Heart right ventricle (tissue), 16 donors: ENCODE measurements around the gene FTCDNL1. TPM values are rescaled to one million over a fixed set of nuclear protein-coding genes. Genes with fewer than 3 reads are reported as not detected.

Source experiments
- ATAC-seq, 8 donors: fragments of 200-7000 bp; cut with Tn5 transposase; one replicate each; pipeline ENCODE4 v1.9.1; 2020; ENCODE audit warnings: mild to moderate bottlenecking in 8 of 8, moderate library complexity in 8 of 8, moderate number of reproducible peaks in 1 of 8
- DNase-seq, 2 donors: peaks; one replicate each; pipeline ENCODE4 v3.0.0-alpha.2; 2020
- H3K27ac ChIP-seq, 10 donors: fragments of 200-600 bp; sonication (generic) in 2 of 10; one replicate each; pipeline versions ENCODE4 v1.5.0 to v1.8.0; 2020 to 2022; ENCODE audit warnings: mild to moderate bottlenecking in 3 of 10
- H3K27me3 ChIP-seq, 7 donors: fragments of 200-600 bp; one replicate each; pipeline ENCODE4 v1.8.0; 2021 to 2022; ENCODE audit warnings: mild to moderate bottlenecking in 2 of 7
- H3K36me3 ChIP-seq, 9 donors: fragments of 200-600 bp; sonication (generic) in 1 of 9; one replicate each; pipeline versions ENCODE4 v1.5.0 to v1.8.0; 2020 to 2022; ENCODE audit warnings: mild to moderate bottlenecking in 2 of 9
- H3K4me1 ChIP-seq, 9 donors: fragments of 200-600 bp; sonication (generic) in 1 of 9; one replicate each; pipeline versions ENCODE4 v1.5.0 to v1.8.0; 2020 to 2022; ENCODE audit warnings: mild to moderate bottlenecking in 4 of 9
- H3K4me3 ChIP-seq, 10 donors: fragments of 200-600 bp; sonication (generic) in 2 of 10; one replicate each; pipeline versions ENCODE4 v1.5.0 to v1.8.0; 2020 to 2022; ENCODE audit warnings: mild to moderate bottlenecking in 7 of 10, moderate library complexity in 2 of 10
- H3K9me3 ChIP-seq, 11 donors: fragments of 200-600 bp in 10 of 11; sonication (generic) in 2 of 11; one replicate each; pipeline versions ENCODE4 v1.5.0 to v1.8.0; 2013 to 2022; ENCODE audit warnings: mild to moderate bottlenecking in 2 of 11, control low read depth in 1 of 11, moderate library complexity in 1 of 11
- CTCF ChIP-seq, 9 donors: fragments of 200-600 bp; sonication (generic) in 2 of 9; IDR thresholded peaks; one replicate each; pipeline versions ENCODE4 v1.5.0 to v1.8.0; 2021 to 2022; ENCODE audit warnings: antibody characterized with exemption in 9 of 9, mild to moderate bottlenecking in 5 of 9, moderate library complexity in 1 of 9
- WGBS, 2 donors: extraction: QIAGEN DNeasy Blood & Tissue Kit; methylation state at CpG; one replicate each; pipeline ENCODE4 v1.1.7; 2013; ENCODE audit warnings: inconsistent platforms in 1 of 2; 5-methylcytosine and 5-hydroxymethylcytosine counted together
- intact Hi-C, 10 donors: fragments of 100-400 bp; cut with DNase I; formaldehyde crosslinking; loops; one replicate each; pipeline versions ENCODE4 v1.11.1 to v1.14.2; 2022
- polyA plus RNA-seq, 2 donors: library from polyadenylated mRNA; stranded (reverse); fragments of 200-250 nt; gene quantifications; one replicate each; pipeline ENCODE4 v1.2.3, GENCODE V29; 2013
- total RNA-seq, 10 donors: library from RNA; stranded (reverse); fragmentation: NEBNext Ultra II Directional in 3 of 10; extraction: Animal tissue kit (Norgen Biotek cat#: 25700) in 3 of 10; gene quantifications; one replicate each; pipeline versions ENCODE4 v1.2.1 to v1.2.4, GENCODE V29; 2021 to 2023
- donor health status: Arrhythmogenic right ventricular cardiomyopathy.
- donor health status: ischemic (EF 13 %, LVEDD 7.1; RV severe dilation, severe dysfunction).
- donor health status: healthy with polysubstance abuse.
- donor health status: DM: no; HTN: yes; CAD: no.
- donor health status: DM: no; HTN: no; CAD: no.
- donor health status: ischemic (EF 25% LVEDD 6.9; RV normal size, moderate dysfunction).
- donor health status: ischemic (EF 25% LVEDD 5.7; RV mildly dilated, moderate dysfunction).
- donor health status: healthy.
- donor health status: DM: yes; HTN: yes; CAD: no.
- donor health status: Ischemic cardiomyopathy.
- donor health status: ischemic (EF 35%, LVEDD 5.7; RV mildly dilated, moderate dysfunction).
- donor health status: nonischemic (EF 11% LVEDD 7.7; RV severe dilation, severe dysfunction).
- donor health status: DM: yes; HTN: yes; CAD: no.
- donor health status: PGD.
- donor health status: ischemic (EF 29% LVEDD 5.4; RV normal size, mild dysfunction).
- donor health status: nonischemic (EF 23%, LVEDD 6.1; RV moderate dilation, normal function).

FTCDNL1 gene
- total and polyA plus RNA-seq, 12 donors = 0.44 to 7.1 (median 4.3) TPM

- Histone ChIP-seq H3K4me3 (no peak overlapping the region), H3K27ac (no peak overlapping the region), H3K4me1 (no peaks in the 10 kb centered on the region), H3K27me3 (peaks cover 0 to 5% (median 0%) of the 10 kb centered on the region in 7 donors), H3K9me3 (peaks cover 0 to 3% (median 0%) of the 10 kb centered on the region in 11 donors), H3K36me3 (no peaks in the 10 kb centered on the region)
- DNase-seq (no peak), ATAC-seq (no peak)
- no peak for TF ChIP-seq CTCF (IDR thresholded peaks at IDR 0.05)
- intact Hi-C loops = no loop called here
- 78 to 85% methylated on average over 3 of the region's 3 CpGs for WGBS, 2 donors
Observed at GRCh38 chr2:199842631-199843395, 8.2 kb downstream of the FTCDNL1 start.

GRCh38 chr2:199841409-199841808 lies 9.6 kb downstream of the FTCDNL1 start:
- no peak for DNase-seq
- H3K36me3 ChIP-seq = no peaks in the 10 kb centered on the region
- 93 to 95% methylated on average over 1 of the region's 1 CpG for WGBS, 2 donors

GRCh38 chr2:199838399-199838798 lies 12.6 kb downstream of the FTCDNL1 start:
- H3K4me3 ChIP-seq = no peak overlapping the region
- no peaks in the 10 kb centered on the region for H3K36me3 ChIP-seq
- TF ChIP-seq CTCF (IDR thresholded peaks at IDR 0.05) = no peak
- H3K9me3 ChIP-seq = peaks cover 0 to 3% (median 0%) of the 10 kb centered on the region in 11 donors
- H3K4me1 ChIP-seq = no peaks in the 10 kb centered on the region
- no peaks in the 10 kb centered on the region for H3K27me3 ChIP-seq
- no peak overlapping the region for H3K27ac ChIP-seq
- DNase-seq = no peak
- 67 to 73% methylated on average over 5 of the region's 5 CpGs for WGBS, 2 donors
- intact Hi-C loops = no loop called here
- ATAC-seq = no peak

More at GRCh38 chr2:199841409-199841808, 9.6 kb downstream of the FTCDNL1 start:
- no peak for TF ChIP-seq CTCF (IDR thresholded peaks at IDR 0.05)
- Histone ChIP-seq H3K27me3 (no peaks in the 10 kb centered on the region), H3K9me3 (peaks cover 0 to 3% (median 0%) of the 10 kb centered on the region in 11 donors), H3K27ac (no peak overlapping the region), H3K4me1 (no peaks in the 10 kb centered on the region), H3K4me3 (no peak overlapping the region)
- ATAC-seq = no peak
- intact Hi-C loops = no loop called here

- ATAC-seq (no peak), DNase-seq (no peak)
- Histone ChIP-seq H3K4me3 (no peak overlapping the region), H3K36me3 (no peaks in the 10 kb centered on the region), H3K27me3 (no peaks in the 10 kb centered on the region), H3K9me3 (peaks cover 0 to 3% (median 0%) of the 10 kb centered on the region in 11 donors), H3K4me1 (no peaks in the 10 kb centered on the region), H3K27ac (no peak overlapping the region)
- WGBS, 2 donors = 92 to 96% methylated on average over 1 of the region's 1 CpG
- intact Hi-C loops = no loop called here
- TF ChIP-seq CTCF (IDR thresholded peaks at IDR 0.05) = no peak
Observed at GRCh38 chr2:199836943-199837342, 14.0 kb downstream of the FTCDNL1 start.
